Measurements from ENCODE around the gene CCDC8.
"Not testable (repeated sequence)": the region's sequence is repeated elsewhere in the genome, so short reads cannot be mapped to it uniquely, and the experiment has no call there.

The CCDC8 gene

DNA sequence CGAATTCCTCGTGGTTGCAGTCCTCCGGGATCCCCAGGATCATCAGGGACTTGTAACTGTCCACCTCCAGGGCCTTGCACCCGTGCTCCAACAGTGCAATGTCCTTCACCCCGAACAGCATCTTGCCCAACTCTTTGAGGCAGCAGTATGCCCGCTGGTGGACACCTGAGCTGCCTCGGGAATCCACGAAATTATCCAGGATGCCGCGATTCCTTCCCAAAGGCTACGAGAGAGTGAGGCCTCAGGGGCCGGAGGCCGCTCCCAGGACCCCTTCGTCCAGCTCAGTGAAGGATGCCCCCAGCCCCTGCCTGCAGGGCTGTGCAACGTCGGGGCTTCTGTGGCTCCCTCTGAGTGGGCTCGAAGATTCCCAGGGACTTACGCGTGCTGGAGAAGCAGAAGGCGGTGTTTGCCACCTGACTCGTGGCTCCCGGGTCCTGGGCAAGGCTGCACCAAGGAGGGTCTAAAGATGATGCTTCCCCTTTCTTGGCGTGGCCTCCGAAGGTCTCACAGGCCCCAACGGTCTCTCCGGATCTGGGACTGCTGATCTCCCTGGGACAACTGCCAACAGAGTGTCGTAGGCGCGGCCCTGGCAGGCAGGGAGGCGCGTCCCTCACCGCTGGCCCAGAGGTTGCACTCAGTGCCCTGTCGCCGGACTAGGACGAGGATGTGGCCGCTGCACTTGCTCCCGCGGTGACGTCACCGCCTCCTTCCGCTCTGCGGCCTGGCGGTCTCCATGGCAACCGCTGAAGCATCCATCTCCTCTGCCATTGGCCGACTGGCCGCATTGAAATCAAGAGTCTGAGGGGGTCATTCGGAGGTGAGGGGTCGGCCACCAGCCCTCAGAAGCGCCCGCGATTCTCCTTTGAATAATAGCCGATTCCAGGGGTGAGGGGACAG lies 15.1 kb upstream of the CCDC8 start, which contains the start of gene PNMA8C:
Gene PNMA8C (minus strand): TSS at position 698 of the 897 bp plus-strand sequence. CDS start 577 bp downstream, at position 121.
- peak; percentile 50 for DNase-seq (ENCODE audit: low read depth)

DNA sequence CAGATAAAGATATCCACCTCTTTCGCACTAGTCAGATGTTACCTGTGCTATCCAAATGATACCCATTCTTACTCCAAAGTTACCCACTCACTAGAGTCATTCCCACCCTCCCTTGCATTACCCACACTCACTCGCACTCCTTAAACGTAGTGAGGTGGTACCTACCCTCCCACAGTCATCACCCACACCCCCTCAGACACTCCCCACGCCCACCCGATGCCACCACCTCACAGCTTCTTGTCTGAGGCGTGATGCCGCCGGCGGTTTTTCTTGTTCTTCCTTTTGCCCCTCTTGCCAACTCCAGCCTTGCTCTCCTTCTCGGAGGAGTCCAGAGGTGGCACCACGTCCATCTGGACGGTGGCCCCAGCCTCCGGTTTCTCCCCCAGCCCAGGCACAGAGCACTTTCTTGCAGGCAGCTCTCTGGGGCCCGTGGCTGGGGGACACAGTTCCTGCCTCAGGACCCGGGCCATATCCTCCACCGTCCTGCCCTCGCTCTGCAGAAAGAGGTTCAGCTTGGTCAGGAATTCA lies 14.2 kb upstream of the CCDC8 start:
- no peak for DNase-seq (ENCODE audit: low read depth)

DNA sequence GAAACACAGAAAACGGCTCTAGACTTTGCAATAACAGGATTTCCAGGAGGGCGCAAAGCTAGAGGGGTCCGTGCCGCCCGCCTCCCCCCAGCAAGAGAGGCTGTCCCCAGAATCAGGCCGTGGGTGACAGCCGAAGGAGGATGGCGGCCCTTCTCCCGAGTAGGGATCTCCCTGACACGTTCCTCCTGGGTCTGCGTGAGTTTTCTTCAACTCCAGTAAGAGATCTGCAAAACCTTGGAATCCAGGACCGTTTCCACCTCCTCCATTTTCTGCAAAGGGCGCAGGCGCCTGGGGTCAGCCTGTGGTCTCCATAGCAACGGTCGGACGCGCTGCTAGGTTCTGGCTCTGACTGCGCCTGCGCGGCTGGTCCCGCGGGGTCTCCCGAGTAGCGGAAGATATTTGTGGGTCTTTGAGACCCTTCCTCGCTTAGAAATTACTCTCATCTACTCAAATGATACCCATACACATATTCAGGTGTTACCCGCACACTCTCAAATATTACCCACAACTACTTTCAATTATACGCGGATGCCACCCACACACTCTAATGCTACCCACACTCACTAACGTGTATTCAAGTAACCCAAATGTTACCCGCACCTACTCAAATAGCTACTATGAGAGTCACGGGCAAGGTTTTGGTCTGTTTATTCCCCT lies 13.3 kb upstream of the CCDC8 start:
- peak; percentile 38 for DNase-seq (ENCODE audit: low read depth)

DNA sequence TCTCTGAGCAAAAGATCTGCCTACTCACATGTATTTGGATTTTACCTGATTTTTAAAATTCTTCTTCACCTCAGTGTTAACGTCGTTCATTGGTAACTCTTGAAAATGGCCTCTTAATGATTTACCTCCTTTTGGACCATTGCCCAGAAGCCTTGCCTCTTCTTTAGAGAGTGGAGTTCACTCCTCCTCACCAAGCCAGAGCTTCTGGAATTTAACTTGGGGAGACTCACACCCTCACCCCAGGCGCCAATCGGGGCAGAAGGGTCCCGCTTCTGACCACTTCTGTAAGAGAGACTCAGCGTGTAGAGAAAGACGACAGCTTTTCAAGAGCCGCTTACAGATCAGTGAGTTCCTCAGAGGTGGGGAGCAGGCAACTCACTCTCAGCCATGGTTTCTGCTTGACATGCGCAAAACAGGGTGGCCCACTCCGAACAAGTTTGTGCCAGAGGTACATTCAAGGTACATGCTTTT lies 12.7 kb upstream of the CCDC8 start:
- DNase-seq (ENCODE audit: low read depth), result no peak

DNA sequence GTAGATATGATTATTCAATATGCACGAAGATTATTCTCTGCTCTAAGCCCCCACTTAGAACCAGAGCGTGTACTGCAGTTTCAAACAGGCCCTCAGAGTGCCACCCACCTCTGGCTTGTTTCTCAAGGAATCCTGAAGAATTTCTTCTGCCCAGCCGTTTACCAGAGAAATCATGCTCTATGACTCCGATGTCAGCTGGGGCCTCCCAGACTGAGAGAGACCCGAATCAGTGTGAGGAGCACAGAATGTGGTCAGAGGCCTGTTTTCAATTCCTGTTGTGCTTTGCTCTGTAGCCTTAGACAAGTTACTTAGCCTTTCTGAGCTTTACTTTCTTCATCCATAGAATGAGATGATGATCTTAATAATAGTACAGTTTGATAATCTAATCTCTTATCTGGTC lies 9.8 kb upstream of the CCDC8 start:
- DNase-seq (ENCODE audit: low read depth), result no peak

DNA sequence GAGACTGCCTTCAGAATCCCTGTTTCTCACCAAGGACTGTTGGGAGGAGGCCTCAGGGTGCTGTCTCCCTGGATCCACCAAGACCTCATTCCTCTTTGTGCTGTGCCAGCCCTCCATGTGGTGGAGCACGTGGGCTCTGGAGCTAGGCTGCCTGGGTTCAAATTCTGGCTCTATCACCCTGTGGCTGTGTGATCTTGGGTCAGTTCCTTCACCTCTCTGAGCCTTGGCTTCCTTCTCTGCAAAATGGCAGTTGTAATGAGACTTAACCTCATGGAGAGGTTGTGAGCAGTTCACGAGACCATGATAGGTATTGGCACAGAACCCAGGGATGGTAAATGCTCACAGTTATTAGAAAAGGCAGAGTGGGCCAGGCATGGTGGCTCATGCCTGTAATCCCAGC lies 9.0 kb upstream of the CCDC8 start:
- no peak for DNase-seq (ENCODE audit: low read depth)

DNA sequence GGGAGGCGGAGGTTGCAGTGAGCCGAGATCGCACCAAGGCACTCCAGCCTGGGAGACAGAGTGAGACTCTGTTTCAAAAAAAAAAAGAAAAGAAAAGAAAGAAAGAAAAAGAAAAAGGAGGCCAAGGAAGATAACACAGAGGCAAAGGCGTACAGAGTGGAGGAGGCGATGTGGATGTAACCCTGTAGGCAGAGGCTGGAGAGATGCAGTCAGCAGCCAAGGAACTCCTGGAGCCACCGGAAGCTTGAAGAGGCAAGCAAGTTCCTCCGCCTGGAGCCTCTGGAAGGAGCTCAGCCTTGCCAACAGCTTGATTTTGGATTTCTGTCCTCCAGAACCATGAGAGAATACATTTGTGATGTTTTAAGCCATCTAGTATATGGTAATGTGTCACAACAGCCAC lies 6.7 kb upstream of the CCDC8 start:
- no peak for DNase-seq (ENCODE audit: low read depth)

DNA sequence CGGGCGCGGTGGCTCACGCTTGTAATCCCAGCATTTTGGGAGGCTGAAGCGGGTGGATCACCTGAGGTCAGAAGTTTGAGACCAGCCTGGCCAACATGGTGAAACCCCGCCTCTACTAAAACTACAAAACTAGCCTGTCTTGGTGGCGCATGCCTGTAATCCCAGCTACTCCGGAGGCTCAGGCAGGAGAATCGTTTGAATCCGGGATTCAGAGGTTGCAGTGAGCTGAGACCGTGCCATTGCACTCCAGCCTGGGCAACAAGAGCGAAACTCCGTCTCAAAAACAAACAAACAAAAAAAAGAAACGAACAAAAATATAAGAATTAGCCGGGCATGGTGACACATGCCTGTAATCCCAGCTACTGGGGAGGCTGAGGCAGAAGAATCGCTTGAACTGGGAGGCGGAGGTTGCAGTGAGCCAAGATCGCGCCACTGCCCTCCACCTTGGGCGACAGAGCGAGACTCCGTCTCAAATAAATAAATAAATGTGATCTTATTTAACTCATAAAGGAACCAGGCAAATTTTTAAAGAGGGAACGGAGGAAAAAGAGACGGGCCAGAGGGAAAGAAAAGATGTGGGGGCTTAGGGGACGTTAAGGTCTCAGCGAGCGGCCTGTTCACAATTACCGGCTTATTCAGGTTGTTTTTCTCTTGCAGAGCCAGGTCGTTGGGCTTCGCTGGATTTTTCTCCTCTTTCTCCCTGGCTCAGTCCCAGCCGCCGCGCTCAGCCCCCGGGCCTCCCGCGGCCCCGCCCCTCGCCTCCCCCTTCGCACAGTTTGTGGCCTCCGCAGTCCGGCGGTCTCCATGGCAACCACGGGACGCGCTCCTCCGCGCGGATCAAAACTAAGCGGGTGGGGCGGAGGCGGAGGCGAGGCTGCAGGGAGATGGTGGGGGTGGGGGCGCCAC lies 2.7 kb upstream of the CCDC8 start:
- DNase-seq (ENCODE audit: low read depth), result not testable (repeated sequence)

DNA sequence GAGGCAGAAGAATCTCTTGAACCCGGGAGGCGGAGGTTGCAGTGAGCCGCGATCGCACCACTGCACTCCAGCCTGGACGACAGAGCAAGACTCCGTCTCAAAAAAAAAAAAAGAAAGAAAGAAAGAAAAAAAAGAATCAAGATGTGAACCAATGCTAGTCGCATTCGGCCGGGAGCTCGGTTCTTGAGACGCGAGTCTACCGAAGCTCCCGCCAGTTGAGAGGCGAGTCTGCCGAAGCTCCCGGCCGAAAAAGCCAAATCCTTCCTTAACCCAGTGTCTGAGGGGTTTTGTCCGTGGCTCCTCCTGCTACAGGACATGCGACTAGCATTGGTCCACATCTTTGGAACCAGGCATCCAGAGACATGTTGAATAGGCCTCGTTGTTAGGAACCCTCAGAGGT lies 1.5 kb upstream of the CCDC8 start:
- not testable (repeated sequence) for DNase-seq (ENCODE audit: low read depth)

DNA sequence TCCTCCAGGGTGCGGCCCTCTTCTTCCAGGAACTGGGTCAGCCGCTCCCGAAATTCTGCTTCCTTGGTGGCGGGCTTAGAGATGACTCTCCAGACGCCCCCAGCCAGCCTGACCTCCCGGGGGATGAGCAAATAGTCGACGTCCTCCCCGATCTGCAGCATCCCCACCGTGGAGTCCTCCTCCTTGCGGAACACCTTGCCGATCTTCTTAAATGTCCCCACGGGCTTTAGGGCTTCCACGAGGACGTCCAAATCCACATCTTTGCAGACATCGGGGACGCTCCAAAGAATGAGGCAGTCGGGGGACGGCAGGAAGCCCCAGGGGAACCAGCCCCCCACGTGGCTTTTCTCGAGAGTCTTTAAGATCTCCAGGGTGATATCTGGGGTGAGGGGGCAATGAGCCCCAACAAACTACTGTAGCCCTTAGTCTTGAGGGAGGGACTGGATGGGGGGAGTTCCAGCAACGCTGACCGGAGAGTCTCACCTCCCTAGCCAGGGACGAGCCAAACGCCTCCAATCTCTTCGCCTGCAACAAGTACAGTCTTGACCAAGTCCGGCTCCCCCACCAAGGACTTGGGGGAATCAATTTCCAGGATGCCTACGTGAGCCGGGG lies 608 bp downstream of the CCDC8 start:
- no peak for DNase-seq (ENCODE audit: low read depth)

DNA sequence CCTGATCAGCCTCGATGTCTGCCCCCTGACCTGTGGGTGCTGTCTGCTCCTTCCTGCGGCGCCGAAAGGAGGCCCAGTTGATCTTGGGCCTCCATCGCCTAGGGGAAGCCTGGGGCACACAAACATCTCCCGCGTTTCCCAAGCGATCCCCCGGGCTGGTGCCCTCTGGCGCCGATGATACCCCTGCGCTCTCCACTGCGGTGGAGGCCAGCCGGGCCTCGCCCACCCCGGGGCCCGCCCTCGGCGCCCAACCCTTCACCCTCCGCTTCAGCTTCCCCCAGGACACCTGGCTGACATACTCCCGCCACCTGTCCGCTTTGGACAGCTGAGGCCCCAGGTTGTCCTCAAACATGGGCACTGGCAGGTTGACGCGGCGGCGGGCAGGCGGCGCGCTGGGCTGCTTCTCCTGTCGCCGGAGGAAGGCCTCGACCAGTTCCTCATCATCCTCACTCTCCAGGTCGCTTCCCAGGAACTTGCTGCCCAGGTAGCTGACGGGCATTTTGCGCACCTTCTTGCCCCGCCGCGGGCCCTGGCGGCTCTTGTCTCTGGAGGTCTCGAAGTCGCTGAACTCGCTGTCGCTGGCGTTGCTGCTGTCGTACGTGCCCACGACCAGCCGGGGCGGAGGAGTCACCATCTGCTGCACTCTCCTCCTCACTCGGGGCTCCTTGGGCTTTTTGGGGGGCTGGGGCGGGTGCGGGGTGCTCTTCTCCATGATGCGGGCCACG lies 1.3 kb downstream of the CCDC8 start:
- DNase-seq (ENCODE audit: low read depth), result no peak

DNA sequence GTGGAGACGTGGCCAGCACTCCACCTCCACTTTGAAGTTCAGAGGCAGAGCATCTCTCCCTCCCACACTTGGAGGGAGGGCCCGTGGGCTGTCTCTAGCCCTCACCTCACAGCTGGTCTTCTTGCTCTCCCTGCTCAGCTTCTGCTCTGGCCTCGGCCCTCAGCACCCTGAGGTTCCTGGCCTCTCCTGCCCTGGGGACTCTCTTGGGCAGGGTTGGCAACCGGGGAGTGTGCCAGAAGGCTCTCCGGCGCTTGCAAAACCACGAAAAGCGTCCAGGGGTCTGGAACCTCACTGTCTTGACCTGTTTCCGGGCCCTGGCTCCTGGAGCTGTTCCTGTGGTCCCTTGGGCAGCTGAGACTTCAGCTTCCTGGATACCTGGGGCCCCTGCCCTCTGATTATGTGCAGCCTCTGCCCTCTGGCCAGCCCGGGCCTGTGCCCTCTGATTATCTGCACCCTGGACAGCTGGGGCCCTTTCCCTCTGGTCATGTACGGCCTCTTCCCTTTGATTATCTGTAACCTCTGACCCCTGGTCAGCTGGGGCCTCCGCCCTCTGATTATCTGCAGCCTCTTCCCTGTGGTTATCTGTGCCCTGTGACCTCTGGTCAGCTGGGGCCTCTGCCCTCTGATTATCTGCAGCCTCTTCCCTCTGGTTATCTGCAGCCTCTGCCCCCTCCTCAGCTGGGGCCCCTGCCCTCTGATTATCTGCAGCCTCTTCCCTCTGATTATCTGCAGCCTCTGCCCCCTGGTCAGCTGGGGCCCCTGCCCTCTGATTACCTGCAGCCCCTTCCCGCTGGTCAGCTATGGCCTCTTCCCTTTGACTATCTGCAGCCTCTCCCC lies 2.1 kb downstream of the CCDC8 start:
- no peak for DNase-seq (ENCODE audit: low read depth)

DNA sequence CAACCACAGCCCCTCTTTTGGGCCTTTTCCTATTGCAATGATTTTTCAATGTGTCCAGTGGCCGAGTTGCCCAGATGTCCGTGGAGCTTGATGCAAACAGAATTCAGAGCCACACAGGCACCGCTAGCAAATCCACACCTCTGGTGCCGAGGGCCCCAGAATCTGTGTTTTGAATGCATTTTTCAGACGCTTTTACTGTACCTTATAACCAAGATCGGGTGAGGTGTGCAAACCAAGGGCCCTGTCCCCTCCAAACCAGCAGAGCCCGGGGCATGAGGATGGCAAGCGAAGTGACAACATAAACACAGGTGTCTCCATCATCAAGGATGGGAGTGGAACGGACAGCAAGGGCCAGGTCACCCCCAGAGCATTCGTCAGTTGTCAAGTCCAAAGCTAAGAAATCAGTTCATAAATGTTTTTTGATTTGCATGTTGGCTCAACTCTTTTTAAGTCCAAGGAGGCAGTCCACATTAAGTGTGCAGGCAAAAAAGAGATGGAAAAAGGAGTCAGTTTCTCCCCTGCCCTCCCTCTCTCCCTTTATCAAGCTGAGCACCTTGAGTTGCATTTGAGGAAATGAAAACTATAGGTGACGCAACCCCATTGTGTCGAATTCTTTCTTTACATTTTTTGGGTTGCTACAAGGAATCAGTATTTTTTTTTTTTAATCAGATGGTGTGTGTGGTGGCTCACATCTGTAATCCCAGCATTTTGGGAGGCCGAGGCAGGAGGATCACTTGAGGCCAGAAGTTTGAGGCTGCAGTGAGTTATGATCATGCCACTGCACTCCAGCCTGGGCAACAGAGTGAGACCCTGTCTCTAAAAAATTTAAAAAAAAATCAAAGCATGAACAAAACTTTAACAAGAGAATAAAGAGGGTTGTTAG lies 2.9 kb downstream of the CCDC8 start:
- no peak for DNase-seq (ENCODE audit: low read depth)

DNA sequence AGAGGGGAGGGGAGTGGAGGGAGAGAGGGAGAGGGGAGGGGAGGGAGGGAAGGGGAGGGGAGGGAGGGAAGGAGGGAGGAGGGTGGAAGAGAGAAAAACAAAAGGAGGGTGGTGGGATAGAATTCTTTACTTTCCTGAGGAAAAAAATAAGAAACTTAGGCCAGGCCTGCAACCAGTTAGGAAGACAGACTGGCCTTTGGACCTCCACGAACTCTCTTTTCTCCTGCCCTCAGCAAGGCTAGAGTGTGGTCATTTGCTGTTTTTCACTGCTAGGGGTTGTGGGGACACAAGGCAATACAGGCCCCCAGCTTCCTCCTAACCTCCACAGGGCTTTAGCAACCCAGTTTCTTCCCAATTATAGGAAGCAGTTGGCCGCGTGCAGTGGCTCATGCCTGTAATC lies 4.2 kb downstream of the CCDC8 start:
- DNase-seq (ENCODE audit: low read depth), result no peak

DNA sequence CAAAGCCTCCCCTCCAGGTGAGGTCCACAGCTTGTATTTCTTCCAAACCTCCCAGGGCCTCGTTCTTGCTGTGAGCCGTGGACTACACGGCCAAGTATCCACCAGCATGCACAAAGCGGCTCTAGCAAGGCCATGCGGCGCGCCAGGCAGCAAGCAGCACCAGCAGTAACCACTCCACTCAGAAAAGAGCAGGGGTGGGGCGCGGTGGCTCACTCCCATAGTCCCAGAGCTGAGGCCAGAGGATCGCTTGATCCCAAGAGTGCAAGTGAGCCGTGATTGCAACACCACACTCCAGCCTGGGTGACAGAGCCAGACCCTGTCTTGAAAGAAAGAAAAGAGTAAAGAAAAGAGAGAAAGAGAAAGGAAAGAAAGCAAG lies 4.7 kb downstream of the CCDC8 start:
- DNase-seq (ENCODE audit: low read depth), result no peak

DNA sequence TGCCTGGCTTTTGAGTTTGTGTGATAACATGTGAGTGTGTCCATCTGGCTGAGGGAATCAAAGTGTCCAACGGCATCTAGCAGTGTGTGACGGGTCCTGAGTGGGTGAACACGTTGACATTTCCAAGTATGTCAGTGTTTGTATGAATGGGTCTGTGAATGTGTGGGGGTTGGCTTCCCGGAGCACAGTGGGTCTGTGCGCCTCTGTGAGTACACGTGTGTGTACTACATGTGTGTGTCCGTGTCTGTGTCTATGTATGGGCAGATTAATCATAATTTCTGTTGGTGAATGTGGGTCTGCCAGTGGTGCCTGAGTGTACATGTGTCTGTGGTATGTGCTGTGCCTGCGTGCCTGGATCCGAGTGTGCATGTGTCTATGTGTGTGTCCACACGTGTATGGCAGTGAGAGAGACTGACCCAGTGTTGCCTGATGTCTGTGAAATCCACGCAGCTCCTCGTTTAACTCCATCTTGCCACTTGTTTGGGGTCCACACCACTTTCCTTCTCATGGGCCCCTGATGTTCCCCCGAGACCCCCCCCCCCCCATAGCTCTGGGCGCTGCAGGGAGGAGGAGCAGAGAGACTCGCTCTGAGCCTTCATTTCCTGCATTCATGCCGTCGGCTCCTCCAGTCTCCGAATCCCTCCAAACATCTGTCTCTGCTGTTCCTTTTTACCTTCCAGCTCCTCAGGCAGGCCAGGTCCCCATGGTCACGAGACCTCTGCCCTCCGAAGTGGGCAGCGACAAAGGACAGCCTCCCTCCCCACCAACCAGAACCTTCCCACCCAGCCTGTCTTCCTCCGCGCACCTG lies 5.3 kb downstream of the CCDC8 start:
- DNase-seq (ENCODE audit: low read depth), result no peak

DNA sequence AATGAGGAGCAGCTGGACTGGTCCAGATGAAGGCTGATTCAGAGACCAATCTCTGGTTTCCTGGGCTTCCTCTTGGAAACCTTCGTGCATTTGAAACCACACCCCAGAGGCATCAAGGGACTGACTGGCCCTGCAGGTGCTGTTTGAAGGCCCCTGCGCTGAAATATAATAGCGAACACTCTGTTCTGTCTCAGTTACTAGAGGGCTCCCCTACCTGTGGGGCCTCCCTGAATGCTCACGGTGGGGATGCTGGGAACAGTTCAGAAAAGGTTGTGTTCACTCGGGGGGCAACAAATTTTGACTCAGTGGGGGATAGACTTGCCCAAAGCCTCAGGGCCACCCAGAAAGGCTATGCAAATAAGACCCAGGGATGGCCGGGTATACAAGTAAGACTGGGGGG lies 6.4 kb downstream of the CCDC8 start:
- DNase-seq (ENCODE audit: low read depth), result no peak
